HTERT RPE-1 (cell line): ENCODE results near the gene AGBL1.
"Not testable (repeated sequence)": the region's sequence is repeated elsewhere in the genome, so short reads cannot be mapped to it uniquely, and the experiment has no call there.

ENCODE experiments used
- in situ Hi-C: fragments of 300-500 bp; cut with MboI; formaldehyde crosslinking; loops from 4 replicates; pipeline ENCODE4 v1.14.3; 2020; ENCODE audit warnings: low sequenced_read_pairs

The AGBL1 gene

GRCh38 chr15:86850939-86851338, 771.3 kb downstream of the AGBL1 start:
- in situ Hi-C loops = no loop called here

DNA sequence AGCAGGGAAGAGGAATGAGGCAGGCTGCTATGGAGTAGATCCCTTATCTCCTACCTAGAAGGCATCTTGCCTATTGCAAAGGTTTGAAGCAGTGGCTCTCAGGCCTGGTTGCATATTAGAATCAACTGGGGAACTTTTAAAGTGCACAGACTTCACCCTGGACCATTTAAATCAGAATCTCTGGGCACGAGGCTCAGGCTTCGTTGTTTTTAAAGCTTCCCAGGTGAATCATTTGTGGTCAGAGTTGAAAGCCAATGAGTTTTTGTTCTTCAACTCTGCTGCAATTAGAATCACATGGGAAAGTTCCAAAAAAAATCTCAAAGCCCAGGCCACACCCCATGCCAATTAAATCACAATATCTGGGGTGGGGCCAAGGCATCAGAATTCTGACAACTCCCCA, 773.1 kb downstream of the AGBL1 start:
- in situ Hi-C loops = no loop called here

- in situ Hi-C loops = no loop called here
Observed at GRCh38 chr15:86854176-86854575, 774.5 kb downstream of the AGBL1 start.

- in situ Hi-C loops = no loop called here
Observed at GRCh38 chr15:86855307-86856291, 775.9 kb downstream of the AGBL1 start.

- in situ Hi-C loops = no loop called here
Observed at GRCh38 chr15:86857701-86858100, 778.0 kb downstream of the AGBL1 start.

GRCh38 chr15:86863226-86863915, 783.7 kb downstream of the AGBL1 start:
- in situ Hi-C loops = no loop called here

DNA sequence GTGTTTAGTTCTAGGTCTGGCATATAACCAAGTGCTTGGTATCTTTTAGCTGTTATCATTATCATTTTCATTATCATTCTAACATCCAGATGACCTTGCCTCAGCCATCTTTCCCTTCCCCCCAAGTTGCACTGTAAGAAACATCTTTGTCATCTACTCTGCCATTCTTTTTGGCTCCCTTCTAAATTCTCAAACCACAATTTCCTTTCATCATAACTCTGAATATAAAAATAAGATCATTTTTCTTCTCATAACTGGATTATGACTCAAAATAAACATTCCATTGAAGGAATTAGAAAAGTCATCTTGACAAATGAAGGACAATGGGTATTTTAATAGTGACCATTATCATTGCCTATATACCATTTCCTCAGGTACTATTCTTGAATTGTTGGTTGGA, 786.2 kb downstream of the AGBL1 start:
- in situ Hi-C loops = no loop called here

DNA sequence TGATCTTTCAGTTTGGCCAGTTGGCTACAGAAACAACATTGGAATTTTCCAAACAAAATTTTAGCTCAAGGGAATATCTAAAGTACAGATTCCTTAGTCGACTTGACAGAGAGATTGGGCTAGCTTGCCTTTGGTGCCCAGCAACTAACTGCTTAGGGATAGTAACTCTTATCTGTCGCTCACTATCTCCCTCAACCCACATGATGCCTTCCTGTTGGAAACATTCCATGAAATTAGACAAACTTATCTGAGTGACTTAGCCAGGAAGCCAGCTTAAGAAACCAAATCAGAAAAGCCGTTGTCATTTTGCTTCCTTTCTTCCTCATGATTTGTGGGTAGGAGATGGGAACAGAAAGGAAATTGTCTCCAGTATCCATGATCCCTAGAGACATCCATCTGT, 791.2 kb downstream of the AGBL1 start:
- in situ Hi-C loops = no loop called here

GRCh38 chr15:86871964-86872363, 792.3 kb downstream of the AGBL1 start:
- in situ Hi-C loops = no loop called here

- in situ Hi-C loops = no loop called here
Observed at GRCh38 chr15:86872782-86873181, 793.1 kb downstream of the AGBL1 start.

- in situ Hi-C loops = no loop called here
Observed at GRCh38 chr15:86875067-86875466, 795.4 kb downstream of the AGBL1 start.

DNA sequence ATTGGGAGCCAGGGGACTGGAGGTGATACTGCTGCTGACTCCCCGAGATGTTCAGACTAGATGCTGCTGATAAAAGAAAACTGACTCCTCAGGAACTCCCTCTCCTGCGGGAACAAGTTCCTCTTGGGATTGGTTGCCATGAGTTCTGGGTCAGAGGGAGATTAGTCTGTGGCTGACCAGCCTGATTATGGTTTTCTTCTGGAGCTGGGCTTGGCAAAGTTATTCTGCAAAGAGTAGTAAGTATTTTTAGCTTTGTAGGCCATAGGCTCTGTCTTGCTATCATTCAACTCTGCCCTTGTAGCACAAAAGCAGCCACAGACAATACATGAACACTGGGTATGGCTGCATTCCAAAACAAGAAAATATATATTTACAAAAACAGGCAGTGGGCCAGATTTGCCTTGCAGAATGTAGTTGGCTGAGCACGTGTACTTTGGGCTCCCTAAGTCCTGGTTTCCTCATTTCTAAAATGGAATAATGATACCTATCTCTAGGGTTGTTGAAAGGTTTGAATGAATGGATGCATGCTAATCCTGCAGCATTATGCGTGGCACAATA, 796.8 kb downstream of the AGBL1 start:
- in situ Hi-C loops = no loop called here

GRCh38 chr15:86877171-86877631, 797.5 kb downstream of the AGBL1 start:
- in situ Hi-C loops = no loop called here

- in situ Hi-C loops = not testable (repeated sequence)
Observed at GRCh38 chr15:86878844-86879243, 799.2 kb downstream of the AGBL1 start.

GRCh38 chr15:86879250-86880229, 799.9 kb downstream of the AGBL1 start:
- in situ Hi-C loops = no loop called here

DNA sequence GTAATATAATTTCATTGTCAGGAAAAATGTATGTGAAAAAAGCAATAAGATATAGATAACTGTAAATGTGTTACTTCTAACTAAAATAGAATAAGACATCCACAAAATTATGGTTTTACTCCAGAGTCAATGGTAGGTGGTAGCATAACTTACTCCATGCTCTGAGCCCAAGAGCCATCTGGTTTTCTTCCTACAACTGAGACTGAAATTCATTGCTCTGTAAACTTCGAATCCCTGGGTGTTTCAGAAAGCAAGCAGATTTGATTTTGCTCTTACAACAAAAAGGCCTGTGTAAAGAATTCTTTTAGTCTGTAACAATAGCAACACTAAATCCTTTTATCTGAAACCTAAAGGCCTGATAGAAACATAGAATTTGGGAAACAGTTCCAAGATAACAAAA, 805.9 kb downstream of the AGBL1 start:
- in situ Hi-C loops = no loop called here

GRCh38 chr15:86892774-86893449, 813.2 kb downstream of the AGBL1 start:
- in situ Hi-C loops = no loop called here

DNA sequence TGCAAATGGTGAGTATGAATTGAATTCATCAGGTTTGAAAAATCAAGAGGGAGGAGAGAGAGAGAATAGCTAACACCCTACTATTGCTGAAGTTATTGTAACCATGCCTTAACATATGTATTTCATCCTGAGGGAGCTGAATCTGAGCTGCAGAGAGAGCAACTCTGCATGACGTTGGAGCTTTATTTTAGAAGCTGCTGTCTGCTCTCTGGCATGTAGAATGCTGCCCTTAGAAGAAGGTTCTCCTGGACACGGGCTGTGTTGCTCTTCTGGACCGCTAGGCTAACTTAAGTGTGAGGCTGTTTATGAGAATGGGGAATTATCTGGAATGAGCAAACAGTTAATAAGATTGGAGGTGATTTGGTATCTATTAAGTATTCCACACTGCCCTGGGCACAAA, 814.6 kb downstream of the AGBL1 start:
- in situ Hi-C loops = no loop called here

DNA sequence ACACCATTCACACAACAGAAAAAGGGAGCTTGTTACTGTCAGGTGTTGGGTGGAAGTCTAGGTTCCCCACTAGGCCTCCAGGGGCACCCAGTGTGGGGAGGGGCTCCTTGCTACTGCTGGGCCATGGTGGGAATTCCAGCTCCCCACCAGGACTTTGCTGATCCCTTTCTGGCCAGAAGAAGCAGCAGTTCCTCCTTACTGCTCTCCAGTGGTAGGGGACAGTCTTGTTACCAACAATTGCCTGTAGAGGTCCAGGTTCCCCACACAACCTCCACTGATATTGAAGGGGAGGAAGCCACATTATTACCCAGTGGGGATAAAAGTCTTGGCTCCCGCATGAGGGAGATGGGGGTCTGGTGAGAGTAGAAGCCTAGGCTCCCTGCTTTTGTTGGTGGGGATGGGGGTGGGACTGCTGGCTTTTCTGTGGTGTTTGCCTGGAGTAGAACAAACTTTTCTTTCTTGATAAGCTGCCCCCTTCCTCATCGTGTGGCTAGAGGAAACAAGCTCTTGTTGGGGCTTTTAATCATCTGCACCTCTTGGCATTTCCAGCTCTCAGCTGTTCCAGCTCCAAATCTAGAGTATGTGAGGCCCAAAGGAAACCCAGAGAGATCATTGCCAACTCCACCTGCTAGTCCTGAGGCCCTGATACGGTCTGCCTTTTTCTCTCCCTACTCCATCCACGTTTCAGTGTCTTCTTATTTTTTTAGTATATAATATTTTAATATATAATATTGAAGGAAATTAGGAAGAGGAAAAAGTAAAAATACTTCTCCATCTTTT, 824.2 kb downstream of the AGBL1 start:
- in situ Hi-C loops = no loop called here
